ENCODE measurements around the gene COL11A1. TPM values are rescaled to one million over a fixed set of nuclear protein-coding genes. Genes with fewer than 3 reads are reported as not detected.
"Not testable (repeated sequence)": the region's sequence is repeated elsewhere in the genome, so short reads cannot be mapped to it uniquely, and the experiment has no call there.

COL11A1 gene
- total and polyA plus RNA-seq, 5 experiments from 2014 or later, result not detected

DNA sequence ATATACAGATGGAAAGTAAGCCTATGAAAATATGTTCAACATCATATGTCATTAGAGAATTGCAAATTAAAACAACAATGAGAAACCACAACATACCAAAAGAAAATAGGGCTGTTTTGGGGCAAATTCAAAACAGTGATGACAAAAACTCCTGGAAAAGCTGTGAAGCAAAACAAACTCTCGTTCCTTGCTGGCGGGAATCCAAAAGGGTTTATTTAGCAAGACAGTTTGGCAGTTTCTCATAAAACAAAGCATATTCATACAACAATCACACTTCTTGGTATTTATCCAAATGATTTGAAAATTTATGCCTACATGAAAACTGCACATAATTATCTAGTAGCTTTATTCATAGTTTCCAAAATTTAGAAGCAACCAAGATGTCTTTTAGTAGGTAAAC, 44.4 kb downstream of the COL11A1 start:
- Mint-ChIP-seq H3K9me3 (peaks cover 0 to 4% (median 0%) of the 10 kb centered on the region in 9 donors), H3K36me3 (no peaks in the 10 kb centered on the region), H3K4me1 (no peaks in the 10 kb centered on the region), H3K27me3 (no peaks in the 10 kb centered on the region), H3K4me3 (no peak overlapping the region), H3K27ac (no peak overlapping the region)
- DNase-seq, result no peak
- ATAC-seq, result no peak
- POLR2A ChIA-PET, result no interaction called here

- Mint-ChIP-seq H3K9me3 (peaks cover 0 to 6% (median 0%) of the 10 kb centered on the region in 9 donors), H3K27me3 (no peaks in the 10 kb centered on the region), H3K4me1 (peaks cover 0 to 2% (median 0%) of the 10 kb centered on the region in 4 donors), H3K36me3 (no peaks in the 10 kb centered on the region), H3K27ac (no peak overlapping the region), H3K4me3 (no peak overlapping the region)
- POLR2A ChIA-PET, result no interaction called here
- DNase-seq (no peak), ATAC-seq (no peak)
These were observed 49.9 kb downstream of the COL11A1 start for GRCh38 chr1:103058391-103058790.

GRCh38 chr1:103056423-103056822, 51.9 kb downstream of the COL11A1 start:
- Mint-ChIP-seq H3K27me3 (no peaks in the 10 kb centered on the region), H3K4me3 (no peak overlapping the region), H3K9me3 (peaks cover 0 to 19% (median 0%) of the 10 kb centered on the region in 9 donors), H3K4me1 (peaks cover 0 to 2% (median 0%) of the 10 kb centered on the region in 4 donors), H3K36me3 (no peaks in the 10 kb centered on the region), H3K27ac (no peak overlapping the region)
- ATAC-seq (no peak), DNase-seq (no peak)
- POLR2A ChIA-PET, result no interaction called here

DNA sequence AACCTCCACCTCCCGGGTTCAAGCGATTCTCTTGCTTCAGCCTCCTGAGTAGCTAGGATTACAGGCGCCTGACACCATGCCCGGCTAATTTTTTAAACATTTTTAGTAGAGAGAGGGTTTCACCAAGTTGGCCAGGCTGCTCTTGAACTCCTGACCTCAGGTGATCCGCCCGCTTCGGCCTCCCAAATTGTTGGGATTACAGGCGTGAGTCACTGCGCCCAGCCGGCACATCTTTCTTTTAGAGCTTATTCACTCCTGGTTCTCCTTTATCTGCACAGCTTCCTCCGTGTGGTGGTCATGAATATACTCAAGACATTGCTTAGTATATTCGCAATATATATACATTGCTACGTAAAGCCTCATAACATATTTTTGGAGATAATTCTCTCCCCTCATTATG, 80.2 kb downstream of the COL11A1 start:
- H3K36me3 Mint-ChIP-seq, H3K4me1 Mint-ChIP-seq, H3K27me3 Mint-ChIP-seq, H3K9me3 Mint-ChIP-seq, POLR2A ChIA-PET, ATAC-seq, H3K4me3 Mint-ChIP-seq, H3K27ac Mint-ChIP-seq, DNase-seq: not testable (repeated sequence)

DNA sequence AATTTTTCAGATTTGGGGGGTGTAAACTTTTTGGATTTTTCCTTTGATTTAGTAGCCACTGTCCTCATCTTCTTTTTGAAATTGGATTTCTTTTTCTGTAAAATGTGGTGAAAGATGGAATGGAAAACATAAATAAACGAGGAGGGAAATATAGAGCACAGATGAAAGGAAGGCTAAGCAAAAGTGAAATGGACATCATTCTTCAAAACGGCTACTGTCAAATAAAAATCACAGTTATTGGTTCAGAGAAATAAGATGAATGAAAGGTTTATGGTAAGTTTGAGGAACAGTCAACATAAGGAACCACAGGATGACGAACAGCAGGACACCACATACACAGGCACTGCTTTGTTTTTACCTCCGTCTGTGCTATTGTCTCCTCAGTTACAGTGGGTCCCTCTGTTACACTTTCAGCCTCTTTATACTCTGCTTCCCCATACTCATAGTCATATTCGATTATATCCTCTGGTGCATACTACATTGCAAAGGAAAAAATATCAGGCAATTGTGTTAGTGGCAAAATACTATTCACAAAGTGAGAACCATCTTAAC, 82.4 kb downstream of the COL11A1 start:
- peaks cover 0 to 2% (median 0%) of the 10 kb centered on the region in 9 donors for H3K9me3 Mint-ChIP-seq
- no peaks in the 10 kb centered on the region for H3K36me3 Mint-ChIP-seq
- POLR2A ChIA-PET, result no interaction called here
- H3K27ac Mint-ChIP-seq, result no peak overlapping the region
- no peak for ATAC-seq
- no peaks in the 10 kb centered on the region for H3K27me3 Mint-ChIP-seq
- DNase-seq, result no peak
- H3K4me3 Mint-ChIP-seq, result no peak overlapping the region
- H3K4me1 Mint-ChIP-seq, result no peaks in the 10 kb centered on the region

GRCh38 chr1:103024051-103024450, 84.3 kb downstream of the COL11A1 start:
- peaks cover 0 to 2% (median 0%) of the 10 kb centered on the region in 9 donors for H3K9me3 Mint-ChIP-seq

GRCh38 chr1:103002005-103002404, 106.3 kb downstream of the COL11A1 start:
- Mint-ChIP-seq H3K27ac (no peak overlapping the region), H3K4me3 (no peak overlapping the region), H3K36me3 (no peaks in the 10 kb centered on the region), H3K9me3 (peaks cover 0 to 6% (median 0%) of the 10 kb centered on the region in 9 donors), H3K27me3 (no peaks in the 10 kb centered on the region), H3K4me1 (no peaks in the 10 kb centered on the region)
- POLR2A ChIA-PET, result no interaction called here
- DNase-seq (no peak), ATAC-seq (no peak)

More at GRCh38 chr1:103024051-103024450, 84.3 kb downstream of the COL11A1 start:
- Mint-ChIP-seq H3K36me3 (no peaks in the 10 kb centered on the region), H3K4me3 (no peak overlapping the region), H3K27ac (no peak overlapping the region), H3K27me3 (no peaks in the 10 kb centered on the region), H3K4me1 (no peaks in the 10 kb centered on the region)
- POLR2A ChIA-PET, result no interaction called here
- ATAC-seq (no peak), DNase-seq (no peak)

- Mint-ChIP-seq H3K9me3 (no peaks in the 10 kb centered on the region), H3K27me3 (no peaks in the 10 kb centered on the region), H3K4me3 (no peak overlapping the region), H3K36me3 (no peaks in the 10 kb centered on the region), H3K27ac (no peak overlapping the region), H3K4me1 (no peaks in the 10 kb centered on the region)
- ATAC-seq, result no peak
- DNase-seq, result no peak
- POLR2A ChIA-PET, result no interaction called here
These were observed 129.4 kb downstream of the COL11A1 start for GRCh38 chr1:102978874-102979273.

DNA sequence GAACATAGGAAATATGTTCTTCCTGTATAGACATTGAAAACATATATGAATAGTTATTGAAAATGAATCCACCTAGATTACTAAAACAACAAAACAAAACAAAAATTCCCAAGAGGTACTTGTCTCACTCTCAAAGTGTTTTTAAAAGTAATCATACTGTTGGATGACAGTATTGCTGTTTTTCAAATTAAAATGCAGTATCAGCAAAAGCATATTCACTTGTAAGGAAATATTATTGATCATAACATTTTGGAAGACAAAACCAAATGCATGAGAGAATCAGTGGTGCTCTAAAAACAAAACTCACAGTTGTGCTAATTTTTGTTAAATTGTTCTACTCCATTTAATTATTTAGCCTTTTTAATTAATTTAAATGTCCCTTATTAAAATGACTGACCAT, 131.0 kb downstream of the COL11A1 start:
- ATAC-seq (no peak), DNase-seq (no peak)
- no peak overlapping the region for H3K4me3 Mint-ChIP-seq
- no peak overlapping the region for H3K27ac Mint-ChIP-seq
- no peaks in the 10 kb centered on the region for H3K9me3 Mint-ChIP-seq
- H3K36me3 Mint-ChIP-seq, result no peaks in the 10 kb centered on the region
- POLR2A ChIA-PET, result no interaction called here
- H3K4me1 Mint-ChIP-seq, result no peaks in the 10 kb centered on the region
- H3K27me3 Mint-ChIP-seq, result no peaks in the 10 kb centered on the region

GRCh38 chr1:102970496-102971078, 137.7 kb downstream of the COL11A1 start:
- POLR2A ChIA-PET, result no interaction called here
- H3K4me1 Mint-ChIP-seq, result no peaks in the 10 kb centered on the region
- H3K27me3 Mint-ChIP-seq, result peaks cover 0 to 2% (median 0%) of the 10 kb centered on the region in 5 donors
- ATAC-seq (no peak), DNase-seq (peak in 1 of 10 donors; percentile 4)
- H3K27ac Mint-ChIP-seq, result no peak overlapping the region
- no peaks in the 10 kb centered on the region for H3K36me3 Mint-ChIP-seq
- H3K4me3 Mint-ChIP-seq, result no peak overlapping the region
- H3K9me3 Mint-ChIP-seq, result no peaks in the 10 kb centered on the region

- H3K4me3 Mint-ChIP-seq, result no peak overlapping the region
- no peak for DNase-seq
- no peaks in the 10 kb centered on the region for H3K9me3 Mint-ChIP-seq
- H3K4me1 Mint-ChIP-seq, result no peaks in the 10 kb centered on the region
- H3K27ac Mint-ChIP-seq, result no peak overlapping the region
- no peaks in the 10 kb centered on the region for H3K36me3 Mint-ChIP-seq
- H3K27me3 Mint-ChIP-seq, result peaks cover 0 to 2% (median 0%) of the 10 kb centered on the region in 5 donors
- ATAC-seq, result no peak
- POLR2A ChIA-PET, result no interaction called here
These were observed 140.5 kb downstream of the COL11A1 start for GRCh38 chr1:102967786-102968185.

DNA sequence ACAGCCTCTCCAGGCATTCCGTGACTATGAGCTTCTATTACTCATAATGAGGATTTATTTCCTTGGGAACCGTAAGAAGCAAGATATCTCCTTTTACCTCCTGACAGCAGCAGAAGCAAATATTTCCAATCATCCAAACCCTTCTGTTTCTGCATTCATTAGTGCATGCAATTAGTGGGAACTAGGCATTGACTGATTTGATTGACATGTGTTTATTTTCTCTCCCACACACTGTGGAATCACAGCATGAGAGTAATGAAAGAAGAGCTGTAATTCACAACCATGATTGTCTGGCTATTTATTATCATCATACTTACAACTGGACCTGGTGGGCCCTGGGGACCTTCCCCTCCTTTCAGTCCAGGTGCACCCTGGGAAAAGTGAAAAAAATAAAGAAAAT, 146.8 kb downstream of the COL11A1 start:
- Mint-ChIP-seq H3K4me3 (no peak overlapping the region), H3K9me3 (peaks cover 0 to 7% (median 0%) of the 10 kb centered on the region in 9 donors), H3K27me3 (no peaks in the 10 kb centered on the region), H3K4me1 (no peaks in the 10 kb centered on the region), H3K27ac (no peak overlapping the region), H3K36me3 (no peaks in the 10 kb centered on the region)
- POLR2A ChIA-PET, result no interaction called here
- DNase-seq, result no peak
- no peak for ATAC-seq

- POLR2A ChIA-PET, result no interaction called here
- Mint-ChIP-seq H3K27me3 (no peaks in the 10 kb centered on the region), H3K9me3 (peaks cover 0 to 7% (median 0%) of the 10 kb centered on the region in 9 donors), H3K36me3 (no peaks in the 10 kb centered on the region), H3K4me3 (no peak overlapping the region), H3K4me1 (no peaks in the 10 kb centered on the region), H3K27ac (no peak overlapping the region)
- DNase-seq, result no peak
- ATAC-seq, result no peak
These were observed 153.7 kb downstream of the COL11A1 start for GRCh38 chr1:102954576-102954975.

DNA sequence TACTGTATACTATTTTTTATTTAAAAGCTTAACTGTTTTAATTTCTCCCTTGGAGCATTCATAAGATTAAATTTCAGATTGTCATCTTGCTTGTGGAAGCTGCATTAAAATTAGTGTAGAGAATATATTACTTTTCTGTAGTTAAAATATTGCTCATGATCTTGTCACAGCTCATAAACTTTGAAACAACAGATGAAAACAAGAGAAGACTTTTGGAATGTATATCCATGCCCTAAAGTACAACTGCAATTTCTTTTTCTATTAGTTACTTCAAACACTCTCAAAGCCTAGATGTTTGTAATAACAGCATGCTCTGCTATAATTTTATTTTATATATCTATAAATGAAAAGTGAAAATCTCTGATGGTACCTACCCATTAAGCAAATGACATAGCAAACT, 155.9 kb downstream of the COL11A1 start:
- Mint-ChIP-seq H3K27ac (no peak overlapping the region), H3K27me3 (no peaks in the 10 kb centered on the region), H3K36me3 (no peaks in the 10 kb centered on the region), H3K4me1 (no peaks in the 10 kb centered on the region), H3K4me3 (no peak overlapping the region), H3K9me3 (peaks cover 0 to 2% (median 0%) of the 10 kb centered on the region in 9 donors)
- ATAC-seq, result no peak
- DNase-seq, result no peak
- POLR2A ChIA-PET, result no interaction called here
